CD4-positive, alpha-beta T cell (primary cell): ENCODE results near the gene SPEM3. TPM values are rescaled to one million over a fixed set of nuclear protein-coding genes. Genes with fewer than 3 reads are reported as not detected.
A peak's percentile ranks its signal among the peaks of the same experiment; 100 is the strongest.

ENCODE experiments used
- ATAC-seq: fragments of 200-7000 bp; cut with Tn5 transposase; one replicate; pipeline ENCODE4 v1.10.0; 2022; ENCODE audit warnings: mild to moderate bottlenecking; ENCODE audit not compliant: poor library complexity
- CTCF ChIA-PET: fragments of 350-600 bp; sonication (Branson Sonifier 250); formaldehyde crosslinking; loops from one replicate; lab custom pipeline; 2021; ENCODE audit warnings: antibody characterized with exemption, inconsistent platforms; lab: Charles Lee
- POLR2A ChIA-PET: fragments of 350-600 bp; sonication (Branson Sonifier 250); formaldehyde crosslinking; loops from one replicate; lab custom pipeline; 2021; ENCODE audit warnings: antibody characterized with exemption, inconsistent platforms; lab: Charles Lee
- DNase-seq, 14 experiments: peaks; one replicate each; pipeline ENCODE4 v3.0.0-alpha.2; 2013 to 2020; ENCODE audit warnings: mixed read lengths in 2 of 14
- H3K27ac ChIP-seq, 2 donors: one replicate each; pipeline versions ENCODE4 v1.5.1 to v1.7.0; 2013; ENCODE audit warnings: low read length in 2 of 2, low read depth in 1 of 2, mild to moderate bottlenecking in 1 of 2
- H3K27me3 ChIP-seq, 2 experiments: 1 replicate in 1 of 2; 2 replicates in 1 of 2; pipeline versions ENCODE4 v1.6.1 to v1.7.0; 2013; ENCODE audit warnings: low read length in 2 of 2, control low read depth in 1 of 2, mild to moderate bottlenecking in 1 of 2, moderate library complexity in 1 of 2; ENCODE audit not compliant: insufficient read depth in 2 of 2, control insufficient read depth in 1 of 2
- H3K36me3 ChIP-seq: one replicate; pipeline ENCODE4 v1.6.1; 2013; ENCODE audit warnings: low read length, control low read depth; ENCODE audit not compliant: insufficient read depth
- H3K4me1 ChIP-seq: one replicate; pipeline ENCODE4 v1.6.1; 2013; ENCODE audit warnings: low read length, control low read depth; ENCODE audit not compliant: insufficient read depth
- H3K4me3 ChIP-seq: one replicate; pipeline ENCODE4 v1.5.1; 2013; ENCODE audit warnings: mild to moderate bottlenecking, low read length, moderate library complexity
- H3K9me3 ChIP-seq, 2 experiments: 1 replicate in 1 of 2; 2 replicates in 1 of 2; pipeline versions ENCODE4 v1.6.1 to v1.7.0; 2013; ENCODE audit warnings: low read length in 2 of 2, mild to moderate bottlenecking in 2 of 2, control low read depth in 1 of 2, moderate library complexity in 1 of 2; ENCODE audit not compliant: control insufficient read depth in 1 of 2, insufficient read depth in 1 of 2
- H3K27ac Mint-ChIP-seq: one replicate; pipeline ENCODE4 v1.8.0; 2020; ENCODE audit warnings: mixed read lengths
- H3K27me3 Mint-ChIP-seq: one replicate; pipeline ENCODE4 v1.8.0; 2021; ENCODE audit warnings: mixed read lengths
- H3K36me3 Mint-ChIP-seq: one replicate; pipeline ENCODE4 v1.8.0; 2021; ENCODE audit warnings: low read depth, mixed read lengths
- H3K4me1 Mint-ChIP-seq: one replicate; pipeline ENCODE4 v1.8.0; 2021; ENCODE audit warnings: low read depth, mixed read lengths
- H3K4me3 Mint-ChIP-seq: one replicate; pipeline ENCODE4 v1.8.0; 2020; ENCODE audit warnings: mild to moderate bottlenecking, mixed read lengths
- H3K9me3 Mint-ChIP-seq: one replicate; pipeline ENCODE4 v1.8.0; 2020; ENCODE audit warnings: mixed read lengths
- intact Hi-C, 2 experiments: fragments of 100-400 bp; cut with DNase I in 1 of 2; cut with micrococcal nuclease in 1 of 2; formaldehyde crosslinking; loops; one replicate each; pipeline versions ENCODE4 v1.15.1 to v1.9.0; 2023 to 2025; cut with DNase I, micrococcal nuclease
- total RNA-seq, 174 experiments: library from RNA in 2 of 174; stranded (reverse) in 2 of 174; gene quantifications; one replicate each; pipeline ENCODE4 v1.2.3 and lab custom pipeline; 2021 to 2026
- TF ChIP-seq, protein P1 (sequence below): fragments of 200-600 bp; IDR thresholded peaks from one replicate; pipeline ENCODE4 v1.8.0; 2022; ENCODE audit warnings: antibody characterized with exemption, mild to moderate bottlenecking

The SPEM3 gene
- total RNA-seq, 2 experiments from 2014 or later: not detected

DNA sequence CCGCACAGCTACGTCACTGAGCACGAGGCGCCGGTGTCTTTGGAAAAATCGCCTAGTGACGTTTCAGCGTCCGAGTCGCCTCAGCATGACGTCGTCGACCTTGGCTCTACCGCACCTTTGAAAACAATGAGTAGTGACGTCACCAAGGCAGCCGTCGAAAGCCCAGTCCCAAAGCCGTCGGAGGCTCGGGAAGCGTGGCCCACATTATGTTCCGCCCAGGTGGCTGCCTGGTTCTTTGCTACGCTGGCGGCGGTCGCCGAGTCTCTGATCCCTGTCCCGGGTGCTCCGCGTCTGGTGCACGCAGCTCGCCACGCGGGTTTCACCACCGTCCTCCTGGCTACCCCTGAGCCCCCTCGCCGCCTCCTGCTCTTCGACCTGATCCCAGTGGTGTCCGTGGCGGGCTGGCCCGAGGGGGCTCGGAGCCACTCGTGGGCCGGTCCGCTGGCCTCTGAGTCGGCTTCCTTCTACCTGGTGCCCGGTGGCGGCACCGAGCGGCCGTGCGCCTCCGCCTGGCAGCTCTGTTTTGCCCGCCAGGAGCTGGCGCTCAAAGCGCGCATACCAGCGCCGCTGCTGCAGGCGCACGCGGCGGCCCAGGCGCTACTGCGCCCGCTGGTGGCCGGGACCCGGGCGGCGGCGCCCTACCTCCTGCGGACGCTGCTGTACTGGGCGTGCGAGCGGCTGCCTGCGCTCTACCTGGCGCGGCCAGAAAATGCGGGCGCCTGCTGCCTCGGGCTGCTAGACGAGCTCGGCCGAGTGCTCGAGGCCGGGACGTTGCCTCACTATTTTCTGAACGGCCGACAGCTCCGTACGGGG is 8.1 kb downstream of the SPEM3 start:
- no peaks in the 10 kb centered on the region for H3K36me3 ChIP-seq
- ATAC-seq: peak; percentile 53
- Mint-ChIP-seq H3K27me3 (peaks cover 31% of the 10 kb centered on the region), H3K27ac (peak overlapping the region; percentile 87), H3K4me1 (peaks cover 48% of the 10 kb centered on the region), H3K9me3 (no peaks in the 10 kb centered on the region), H3K36me3 (peaks cover 4% of the 10 kb centered on the region), H3K4me3 (peak overlapping the region; percentile 87)
- ChIA-PET POLR2A (interaction anchor here (0.7 to 9.0 kb wide), 32 partner anchors 9 to 391 kb away, joined by 3 to 156 read pairs (median 8); partner anchors contain the start of genes ACAP1, FXR2, MPDU1 and NEURL4), CTCF (interaction anchor here (0.6 to 4.8 kb wide), 47 partner anchors 8 to 384 kb away, joined by 3 to 61 read pairs (median 5); partner anchors contain the start of genes CHRNB1, FXR2, MPDU1 and NEURL4)
- H3K27me3 ChIP-seq: peaks cover 30 to 36% of the 10 kb centered on the region in 2 experiments
- peak overlapping the region; percentile 86 for H3K4me3 ChIP-seq
- intact Hi-C loops: loop anchor here (1.0 to 10.0 kb wide), 12 partner anchors 42 to 389 kb away; partner anchors contain the start of genes CTDNEP1 (in 1 of the 2), EIF5A (in 1 of the 2), ELP5 (in 1 of the 2) and KCTD11 (in 1 of the 2)
- TF ChIP-seq, protein P1, sequence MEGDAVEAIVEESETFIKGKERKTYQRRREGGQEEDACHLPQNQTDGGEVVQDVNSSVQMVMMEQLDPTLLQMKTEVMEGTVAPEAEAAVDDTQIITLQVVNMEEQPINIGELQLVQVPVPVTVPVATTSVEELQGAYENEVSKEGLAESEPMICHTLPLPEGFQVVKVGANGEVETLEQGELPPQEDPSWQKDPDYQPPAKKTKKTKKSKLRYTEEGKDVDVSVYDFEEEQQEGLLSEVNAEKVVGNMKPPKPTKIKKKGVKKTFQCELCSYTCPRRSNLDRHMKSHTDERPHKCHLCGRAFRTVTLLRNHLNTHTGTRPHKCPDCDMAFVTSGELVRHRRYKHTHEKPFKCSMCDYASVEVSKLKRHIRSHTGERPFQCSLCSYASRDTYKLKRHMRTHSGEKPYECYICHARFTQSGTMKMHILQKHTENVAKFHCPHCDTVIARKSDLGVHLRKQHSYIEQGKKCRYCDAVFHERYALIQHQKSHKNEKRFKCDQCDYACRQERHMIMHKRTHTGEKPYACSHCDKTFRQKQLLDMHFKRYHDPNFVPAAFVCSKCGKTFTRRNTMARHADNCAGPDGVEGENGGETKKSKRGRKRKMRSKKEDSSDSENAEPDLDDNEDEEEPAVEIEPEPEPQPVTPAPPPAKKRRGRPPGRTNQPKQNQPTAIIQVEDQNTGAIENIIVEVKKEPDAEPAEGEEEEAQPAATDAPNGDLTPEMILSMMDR: peak; percentile 82
- H3K4me1 ChIP-seq: peaks cover 60% of the 10 kb centered on the region
- peak overlapping the region; percentile 83 to 93 for H3K27ac ChIP-seq
- DNase-seq: peak; percentile 61 to 94 (median 79)
- peaks cover 0 to 12% of the 10 kb centered on the region in 2 experiments for H3K9me3 ChIP-seq

DNA sequence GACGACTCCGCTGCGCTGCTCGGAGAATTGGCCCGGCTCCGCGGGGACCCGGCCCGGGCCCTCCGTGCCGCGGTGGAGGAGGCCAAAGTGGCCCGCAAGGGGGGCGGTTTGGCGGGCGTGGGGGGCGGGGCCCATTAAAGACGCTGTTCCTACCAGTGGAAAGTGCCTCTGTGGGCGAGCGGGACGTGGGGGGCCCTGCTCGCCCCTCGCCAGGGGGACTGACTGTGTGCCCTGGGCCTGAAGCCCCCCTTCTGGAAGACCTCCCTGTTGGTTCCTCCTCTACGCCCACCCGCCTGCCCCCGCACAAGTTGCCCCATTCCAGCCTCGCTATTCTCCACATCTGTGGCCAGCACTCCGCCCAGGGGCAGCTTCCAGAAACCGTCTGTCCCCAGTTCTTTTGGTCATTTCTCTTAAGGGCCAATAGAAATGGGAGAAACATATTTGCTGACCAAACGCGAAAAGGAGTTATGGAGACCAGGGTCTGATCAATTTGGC is 8.8 kb downstream of the SPEM3 start:
- peak overlapping the region; percentile 43 for H3K27ac Mint-ChIP-seq
- peaks cover 38% of the 10 kb centered on the region for H3K27me3 Mint-ChIP-seq
- ChIA-PET CTCF (interaction anchor here (0.6 to 4.8 kb wide), 39 partner anchors 8 to 385 kb away, joined by 3 to 61 read pairs (median 5); partner anchors contain the start of genes CHRNB1, MPDU1, NEURL4 and PLSCR3), POLR2A (interaction anchor here (0.9 to 9.0 kb wide), 23 partner anchors 10 to 392 kb away, joined by 3 to 156 read pairs (median 10); partner anchors contain the start of genes MPDU1, PLSCR3, POLR2A and SAT2)
- Histone ChIP-seq H3K27me3 (peaks cover 35 to 42% of the 10 kb centered on the region in 2 experiments), H3K36me3 (no peaks in the 10 kb centered on the region), H3K9me3 (peaks cover 0 to 12% of the 10 kb centered on the region in 2 experiments), H3K4me3 (peak overlapping the region; percentile 16), H3K4me1 (peaks cover 60% of the 10 kb centered on the region), H3K27ac (no peak overlapping the region)
- H3K4me1 Mint-ChIP-seq: peaks cover 48% of the 10 kb centered on the region
- TF ChIP-seq, protein P1: no peak
- peak overlapping the region; percentile 85 for H3K4me3 Mint-ChIP-seq
- H3K36me3 Mint-ChIP-seq: peaks cover 4% of the 10 kb centered on the region
- DNase-seq: peak in 1 of 14 experiments; percentile 17
- intact Hi-C loops: loop anchor here (1.0 to 10.0 kb wide), 11 partner anchors 41 to 390 kb away; partner anchors contain the start of genes CTDNEP1 (in 1 of the 2), EIF5A (in 1 of the 2), ELP5 (in 1 of the 2) and KCTD11 (in 1 of the 2)
- no peak for ATAC-seq
- H3K9me3 Mint-ChIP-seq: no peaks in the 10 kb centered on the region
